HG02623 (cell line): Measurements from ENCODE around the gene SMIM14.
"Not testable (repeated sequence)": the region's sequence is repeated elsewhere in the genome, so short reads cannot be mapped to it uniquely, and the experiment has no call there.

ENCODE experiments used
- ATAC-seq: cut with Tn5 transposase; IDR thresholded peaks from one replicate; pipeline ENCODE4 v1.9.1; 2021; ENCODE audit warnings: moderate library complexity; ENCODE audit not compliant: unreplicated experiment

SMIM14 gene

DNA sequence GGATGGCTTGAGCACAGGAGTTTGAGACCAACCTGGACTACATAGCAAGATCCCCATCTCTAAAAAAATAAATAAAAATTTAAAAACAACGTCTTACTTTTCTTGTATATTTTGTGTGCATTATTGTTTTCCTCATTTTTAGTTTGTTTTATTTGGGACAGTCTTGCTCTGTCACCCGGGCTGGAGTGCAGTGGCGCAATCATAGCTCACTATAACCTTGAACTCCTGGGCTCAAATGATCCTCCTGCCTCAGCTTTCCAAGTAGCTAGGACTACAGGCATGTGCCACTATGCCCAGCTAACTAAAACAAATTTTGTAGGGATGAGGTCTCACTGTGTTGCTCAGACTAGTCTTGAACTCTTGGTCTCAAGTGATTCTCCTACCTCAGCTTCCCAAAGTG, 9.5 kb upstream of the SMIM14 start:
- ATAC-seq, result no peak

DNA sequence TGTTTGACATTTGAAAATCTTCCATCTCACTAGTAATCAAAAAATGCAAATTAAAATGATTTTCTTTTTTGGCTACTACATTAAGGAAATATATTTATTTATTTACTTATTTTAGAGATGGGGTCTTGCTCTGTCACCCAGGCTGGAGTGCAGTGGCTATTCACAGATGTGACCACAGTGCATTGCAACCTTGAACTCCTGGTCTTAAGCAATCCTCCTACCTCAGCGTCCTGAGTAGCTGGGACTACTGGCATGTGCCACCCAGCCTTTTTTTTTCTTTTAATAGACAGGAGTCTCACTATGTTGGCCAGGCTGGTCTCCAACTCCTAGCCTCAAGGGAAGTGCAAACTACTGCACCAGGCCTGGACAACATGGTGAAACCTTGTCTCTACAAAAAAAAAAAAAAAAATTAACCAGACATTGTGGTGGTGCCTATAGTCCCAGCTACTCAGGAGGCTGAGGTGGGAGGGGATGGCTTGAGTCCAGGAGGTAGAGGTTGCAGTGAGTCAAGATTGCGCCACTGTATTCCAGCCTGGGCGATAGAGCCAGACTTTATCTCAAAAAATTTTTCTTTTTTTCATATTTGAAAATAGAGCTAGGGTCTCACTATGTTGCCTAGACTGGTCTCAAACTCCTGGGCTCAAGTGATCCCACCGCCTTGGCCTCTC, 4.4 kb upstream of the SMIM14 start:
- ATAC-seq, result no peak

DNA sequence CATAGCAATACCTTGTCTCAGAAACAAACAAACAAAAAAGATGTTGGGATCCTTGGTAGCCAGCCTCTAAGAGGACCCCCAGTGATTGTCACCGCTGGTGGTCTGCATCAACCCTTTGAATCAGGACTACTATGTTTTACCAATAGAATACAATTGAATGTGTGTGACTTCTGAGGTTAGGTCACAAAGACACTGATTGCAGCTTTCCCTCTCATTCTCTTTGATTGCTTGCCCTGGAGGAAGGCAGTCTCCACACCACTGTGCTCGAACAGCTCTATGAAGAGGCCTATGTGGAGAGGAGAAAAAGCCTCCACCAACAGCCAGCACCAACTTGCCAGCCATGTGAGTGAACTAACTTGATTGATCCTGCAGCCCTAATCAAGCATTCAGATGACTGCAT, 2.8 kb upstream of the SMIM14 start:
- ATAC-seq, result no peak

DNA sequence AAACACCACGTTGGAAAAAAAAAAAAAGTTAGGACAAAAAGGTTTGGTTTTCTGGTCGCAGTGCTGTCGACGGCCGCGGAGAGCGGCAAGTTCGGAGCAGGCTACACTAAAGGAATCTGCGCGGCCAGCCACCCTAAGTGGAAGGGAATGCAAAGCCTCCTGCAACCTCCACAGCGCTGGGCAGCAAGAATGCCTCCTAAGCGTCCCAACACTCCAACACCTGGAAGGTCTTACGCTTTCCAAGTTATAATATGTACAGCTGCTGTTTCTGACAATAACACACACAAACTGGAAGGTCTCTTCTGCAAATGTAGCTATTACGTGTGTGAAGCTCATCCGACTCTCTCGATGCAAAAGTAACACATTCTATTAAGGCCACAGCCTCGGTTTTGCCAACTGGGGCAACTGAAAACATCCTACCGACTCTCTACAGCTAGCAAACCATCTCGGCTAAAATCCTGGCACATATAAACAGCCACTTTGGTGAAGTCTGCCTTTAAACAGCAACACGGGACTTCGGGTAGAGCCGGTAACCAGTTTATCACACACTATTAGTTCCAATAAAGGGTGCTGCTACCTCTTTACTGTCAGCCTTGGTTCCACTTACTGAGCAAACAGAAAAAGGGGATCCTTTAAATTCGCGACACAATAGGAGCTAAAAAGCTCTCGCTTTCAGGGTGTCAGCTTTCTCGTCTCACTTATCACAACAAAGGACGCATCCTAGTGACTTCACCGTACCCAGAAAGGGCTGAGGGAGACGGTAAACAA, 895 bp downstream of the SMIM14 start:
- peak; percentile 4 for ATAC-seq

DNA sequence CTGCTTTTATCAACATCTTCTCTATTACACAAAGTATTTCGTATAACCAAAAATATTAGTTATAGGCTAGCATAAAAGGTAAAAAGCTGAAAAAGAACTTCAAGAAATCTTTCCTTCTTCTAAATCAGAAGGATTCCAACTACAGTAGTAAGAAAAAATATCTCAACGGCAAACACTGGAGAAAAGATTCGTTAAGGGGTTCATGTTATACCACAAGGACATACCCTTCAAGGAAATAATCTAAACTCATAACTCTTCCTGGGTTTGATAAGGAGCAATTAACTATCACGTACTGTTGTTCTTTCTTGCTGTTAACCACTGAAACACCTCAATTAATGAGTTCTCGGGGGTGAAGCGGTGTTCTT, 1.5 kb downstream of the SMIM14 start:
- ATAC-seq, result no peak

DNA sequence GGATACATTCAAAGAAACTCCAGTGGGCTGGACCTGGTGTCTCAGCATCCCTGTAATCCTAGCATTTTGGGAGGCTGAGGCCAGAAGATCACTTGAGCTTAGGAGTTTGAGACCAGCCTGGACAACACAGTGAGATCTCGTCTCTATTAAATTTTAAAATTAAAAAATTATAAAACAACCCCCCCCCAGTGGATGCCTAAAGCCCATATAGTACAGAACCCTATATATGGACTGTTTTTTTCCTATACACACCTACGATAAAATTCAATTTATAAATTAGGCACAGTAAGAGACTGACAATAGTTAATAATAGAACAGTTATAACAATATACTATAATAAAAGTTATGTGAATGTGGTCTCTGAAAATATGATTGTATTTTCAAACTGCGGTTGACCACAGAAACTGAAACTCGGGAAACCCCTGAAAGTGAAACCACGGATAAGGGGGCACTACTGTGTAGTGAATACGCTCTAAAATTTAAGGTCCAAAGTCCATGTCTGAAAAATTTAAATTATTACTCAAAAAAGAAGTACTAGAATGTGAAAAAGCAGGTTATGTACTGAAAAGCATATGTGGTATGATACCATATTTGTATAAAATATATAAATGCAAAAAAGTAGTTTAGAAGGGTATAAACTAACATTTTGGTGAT, 2.0 kb downstream of the SMIM14 start:
- no peak for ATAC-seq

DNA sequence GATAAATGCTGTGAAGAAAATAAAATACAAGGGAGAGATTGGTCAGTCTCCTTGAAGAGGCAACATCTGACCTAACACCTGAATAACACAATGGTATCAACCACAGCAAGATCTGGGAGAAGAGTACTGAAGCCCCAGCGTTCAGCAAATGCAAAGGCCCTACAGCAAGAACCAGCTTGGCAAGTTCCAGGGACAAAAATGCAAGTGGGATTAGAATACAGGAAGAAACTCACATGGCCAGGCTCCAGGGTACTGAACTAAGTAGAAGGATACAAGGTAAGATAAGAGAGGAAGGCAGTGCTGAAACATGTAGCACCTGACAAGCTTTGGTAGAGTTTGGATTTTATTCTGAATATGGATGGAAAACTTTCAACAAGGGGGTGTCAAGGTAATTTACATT, 3.6 kb downstream of the SMIM14 start:
- ATAC-seq, result no peak

DNA sequence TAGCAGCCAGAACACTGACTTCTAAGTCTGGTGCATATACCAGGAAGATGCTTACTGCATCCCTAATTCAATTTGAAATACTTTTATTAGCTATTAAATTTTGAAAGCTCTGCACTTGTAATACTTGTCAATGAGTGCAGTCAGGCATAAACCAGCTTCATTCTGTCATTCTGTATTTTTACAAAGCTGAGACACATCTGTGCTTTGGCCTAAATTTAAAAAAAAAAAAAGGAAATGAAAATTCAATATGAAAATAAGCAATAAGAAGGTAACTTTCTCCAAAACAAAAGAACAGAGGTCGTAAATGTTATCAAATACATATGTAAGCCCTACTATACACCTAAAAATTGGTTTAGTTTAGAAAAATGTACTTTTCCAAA, 7.0 kb downstream of the SMIM14 start:
- peak; percentile 57 for ATAC-seq

DNA sequence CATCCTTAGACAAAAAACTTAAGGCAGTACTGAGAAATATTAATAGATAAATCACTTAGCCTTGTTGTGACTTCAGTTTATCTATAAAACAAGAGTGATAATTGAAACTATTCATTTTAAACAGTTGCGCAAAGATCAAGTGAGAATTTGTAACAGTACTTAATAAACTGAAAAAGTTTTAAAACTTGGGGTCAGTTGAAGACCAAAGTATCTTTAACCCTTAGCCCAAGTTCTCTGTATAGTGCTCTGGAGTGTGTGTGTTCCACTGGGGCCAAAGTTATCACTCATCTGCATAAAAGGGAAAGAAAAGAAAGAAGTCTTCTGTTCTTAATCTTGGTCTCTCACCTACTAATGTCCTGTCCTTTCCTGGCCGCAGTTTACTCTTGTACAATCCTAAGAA, 11.3 kb downstream of the SMIM14 start:
- no peak for ATAC-seq

DNA sequence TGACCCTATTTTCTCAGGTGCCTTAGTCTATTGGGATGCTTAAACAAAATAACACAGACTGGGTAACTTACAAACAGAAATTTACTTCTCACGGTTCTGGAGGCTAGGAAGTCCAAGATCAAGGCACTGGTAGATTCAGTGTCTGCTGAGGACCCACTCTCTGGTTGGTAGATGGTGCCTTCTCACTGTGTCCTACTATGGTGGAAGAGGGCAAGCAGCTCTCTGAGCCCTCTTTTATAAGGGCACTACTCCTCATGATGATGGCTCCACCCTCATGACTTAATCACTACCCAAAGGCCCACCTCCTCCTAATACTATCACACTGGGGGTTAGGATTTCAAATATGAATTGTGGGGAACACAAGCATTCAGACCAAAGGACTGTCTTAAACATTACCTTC, 11.8 kb downstream of the SMIM14 start:
- no peak for ATAC-seq

DNA sequence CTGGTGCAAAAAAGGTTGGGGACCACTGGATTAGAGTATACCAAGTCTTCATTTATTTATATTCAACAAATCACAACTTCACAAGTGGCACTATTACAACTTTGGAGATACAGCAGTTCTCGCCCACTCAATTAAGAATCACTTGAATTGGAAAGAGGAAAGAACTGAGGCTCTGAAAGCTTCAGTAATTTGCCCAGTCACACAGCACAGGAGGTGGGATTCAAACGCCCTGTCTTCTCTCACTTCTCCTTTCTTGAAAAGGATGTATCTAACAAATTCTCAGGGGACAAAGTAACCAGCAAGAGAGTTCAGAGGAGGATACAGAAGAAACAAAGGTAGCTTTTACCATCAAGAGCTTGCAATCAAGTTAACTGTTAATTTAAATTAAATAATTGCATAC, 12.4 kb downstream of the SMIM14 start:
- peak; percentile 77 for ATAC-seq

DNA sequence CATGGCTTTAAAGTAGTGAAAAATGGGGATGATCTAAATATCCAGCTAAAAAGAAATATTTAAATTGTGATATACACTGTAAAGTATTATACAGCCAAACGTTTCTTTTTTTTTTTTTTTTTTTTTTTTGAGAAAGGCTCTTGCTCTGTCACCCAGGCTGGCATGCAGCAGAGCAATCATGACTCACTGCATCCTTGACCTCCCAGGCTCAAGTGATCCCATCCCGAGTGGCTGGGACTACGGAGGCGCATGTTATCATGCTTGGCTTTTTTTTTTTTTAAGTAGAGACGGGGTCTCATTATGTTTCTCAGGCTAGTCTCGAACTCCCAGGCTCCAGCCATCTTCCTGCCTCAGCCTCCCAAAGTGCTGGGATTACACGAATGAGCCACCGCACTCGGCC, 17.1 kb downstream of the SMIM14 start:
- no peak for ATAC-seq

DNA sequence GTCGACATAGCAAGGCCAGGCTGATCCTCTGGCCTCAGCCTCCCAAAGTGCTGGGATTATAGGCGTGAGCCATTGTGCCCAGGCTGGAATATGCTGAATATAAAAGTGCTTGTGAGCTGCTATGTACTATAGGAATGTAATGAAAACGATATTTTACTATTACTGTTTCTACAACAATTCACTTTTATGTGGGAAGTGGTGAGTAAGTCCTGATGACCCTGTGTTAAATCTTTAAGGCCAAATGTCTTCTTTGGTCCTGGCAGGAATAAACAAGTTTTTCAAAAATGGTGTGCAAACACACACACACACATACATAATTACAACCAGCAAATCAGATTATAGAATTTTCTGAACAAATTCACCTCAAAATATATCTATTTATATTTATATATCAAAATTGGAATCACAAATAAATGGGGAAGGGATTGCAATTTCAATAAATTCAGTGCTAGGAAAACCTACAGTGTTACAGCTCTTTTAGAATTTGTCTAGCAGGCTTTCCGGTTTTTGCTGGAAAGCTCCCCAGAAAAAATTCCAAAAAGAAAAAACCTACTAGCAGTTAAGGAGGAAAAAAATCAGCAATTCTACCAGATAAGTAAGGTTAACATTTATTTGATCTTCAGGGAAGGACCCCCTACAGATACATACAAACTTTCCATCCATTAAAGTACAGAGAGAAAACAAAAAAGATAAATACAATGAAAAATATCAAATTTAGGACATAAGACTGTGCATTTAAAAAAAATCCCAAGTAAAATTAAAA, 17.9 kb downstream of the SMIM14 start:
- ATAC-seq, result no peak

DNA sequence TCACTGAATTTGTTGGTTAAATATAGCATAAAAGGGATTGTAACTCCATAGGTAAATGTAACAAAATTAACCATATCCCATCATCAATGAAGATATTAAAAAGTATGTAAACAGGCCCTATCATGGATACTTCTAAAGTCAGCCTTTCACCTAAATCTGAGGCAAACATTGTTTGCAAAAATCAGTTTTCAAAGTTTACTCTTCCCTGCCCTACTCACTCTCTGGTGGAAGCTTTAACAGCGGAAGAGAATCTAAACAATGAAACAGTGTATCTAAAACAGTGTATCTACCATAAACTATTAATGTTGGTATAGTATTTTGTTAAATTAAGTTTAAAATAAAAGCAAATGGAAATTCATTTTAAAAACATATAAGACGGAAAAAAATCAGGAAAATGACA, 21.1 kb downstream of the SMIM14 start:
- no peak for ATAC-seq

DNA sequence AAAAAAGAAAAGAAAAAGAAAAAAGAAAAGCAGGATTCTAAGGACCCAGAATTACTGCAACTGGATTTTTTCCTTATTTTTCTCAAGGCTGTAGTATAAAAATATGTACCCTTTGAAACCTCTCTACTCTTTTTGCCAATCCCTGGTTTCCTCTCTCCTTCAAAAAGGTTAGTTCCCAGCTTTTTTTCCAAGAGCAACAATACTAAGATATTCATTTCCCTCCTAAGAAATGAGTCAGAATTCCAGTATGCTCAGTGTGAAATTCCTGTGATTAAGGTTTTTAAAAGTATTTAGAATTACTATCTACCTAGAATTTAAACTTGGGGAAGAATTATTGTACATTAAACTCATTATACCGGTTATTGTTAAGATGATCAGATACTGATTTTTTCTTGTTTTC, 22.0 kb downstream of the SMIM14 start:
- ATAC-seq, result no peak

DNA sequence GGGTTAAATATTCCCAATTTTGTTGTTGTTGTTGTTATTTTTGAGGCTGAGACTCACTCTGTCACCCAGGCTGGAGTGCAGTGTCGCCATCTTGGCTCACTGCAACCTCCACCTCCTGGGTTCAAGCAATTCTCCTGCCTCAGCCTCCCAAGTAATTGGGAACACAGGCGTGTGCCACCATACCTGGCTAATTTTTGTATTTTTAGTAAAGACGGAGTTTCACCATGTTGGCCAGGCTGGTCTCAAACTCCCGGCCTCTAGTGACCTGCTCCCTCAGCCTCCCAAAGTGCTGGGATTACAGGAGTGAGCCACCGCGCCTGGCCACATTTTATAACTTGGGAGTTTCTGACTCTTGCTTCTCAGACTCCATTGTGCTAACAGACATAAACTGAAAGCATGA, 22.6 kb downstream of the SMIM14 start:
- not testable (repeated sequence) for ATAC-seq

DNA sequence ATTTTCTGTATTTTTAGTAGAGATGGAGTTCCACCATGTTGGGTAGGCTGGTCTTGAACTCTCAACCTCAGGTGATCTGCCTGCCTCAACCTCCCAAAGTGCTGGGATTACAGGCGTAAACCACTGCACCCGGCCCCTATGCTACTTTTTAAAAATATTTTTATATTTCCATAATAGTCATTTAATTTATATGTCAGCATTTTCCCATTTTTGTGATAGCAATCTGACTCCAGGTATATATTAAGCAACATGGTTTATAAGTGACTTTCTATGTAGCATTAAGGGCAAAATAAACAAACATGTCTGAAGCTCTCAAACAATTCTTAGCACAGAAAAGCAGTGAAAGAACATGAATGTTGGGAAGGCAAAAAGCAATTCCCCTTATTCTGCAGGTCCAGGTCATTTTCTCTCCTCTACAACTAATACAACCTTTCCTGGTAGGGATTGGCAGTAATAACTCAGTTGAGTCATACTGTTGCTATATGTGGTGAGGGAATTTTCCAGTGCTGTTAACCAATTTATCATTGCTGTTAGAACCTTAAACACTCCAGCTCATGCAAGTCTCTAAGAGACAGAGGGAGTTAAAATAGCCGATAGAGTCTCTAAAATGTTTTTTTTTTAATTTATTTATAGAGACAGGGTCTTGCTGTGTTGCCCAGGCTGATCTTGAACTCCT, 24.0 kb downstream of the SMIM14 start:
- no peak for ATAC-seq

DNA sequence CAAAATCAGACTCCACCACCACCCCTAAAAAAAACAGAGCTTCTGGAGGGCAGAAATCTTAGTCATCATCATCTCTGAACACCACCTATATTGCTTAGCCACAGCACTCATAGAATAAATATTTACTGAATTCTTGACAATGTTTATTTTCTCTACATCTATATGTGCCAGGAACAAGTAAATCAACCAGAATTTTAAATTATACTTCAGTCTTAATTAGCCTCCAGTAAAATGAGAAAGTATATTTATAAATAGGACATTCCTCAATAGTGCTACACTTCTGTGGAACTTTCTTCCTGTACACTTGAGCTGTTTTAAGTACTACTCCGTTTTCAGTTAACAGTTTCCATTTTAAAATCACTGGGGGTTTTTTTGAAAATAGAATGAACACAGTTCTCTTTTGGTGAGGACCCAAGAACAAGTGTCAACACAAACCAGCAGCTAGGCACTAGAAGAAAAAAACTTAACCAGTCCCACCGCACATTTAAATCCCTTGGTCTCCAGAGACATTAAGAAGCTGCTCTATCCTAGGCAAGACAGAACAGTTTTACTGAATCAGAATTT, 25.5 kb downstream of the SMIM14 start:
- no peak for ATAC-seq

DNA sequence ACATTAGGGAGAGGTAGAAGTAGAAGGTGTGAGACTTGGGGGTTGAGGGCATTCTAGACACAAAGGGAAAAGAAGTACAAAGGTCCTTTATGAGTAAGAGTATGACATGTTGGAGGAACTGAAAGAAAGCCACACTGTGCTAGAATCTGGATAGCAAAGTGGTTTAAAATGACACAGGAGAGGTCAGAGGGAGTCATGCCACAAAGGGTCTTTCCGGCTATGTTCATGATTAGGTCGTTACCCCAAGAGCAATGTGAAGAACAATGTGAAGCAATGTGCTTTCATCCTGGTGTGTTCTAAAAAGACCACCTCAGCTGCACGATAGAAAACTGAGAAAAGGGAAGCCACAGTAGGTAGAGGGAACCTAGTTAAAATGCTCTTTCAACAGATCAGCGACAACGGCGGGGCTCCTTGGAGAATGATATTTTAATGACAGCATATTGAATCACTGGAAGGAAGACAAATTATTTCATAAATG, 29.2 kb downstream of the SMIM14 start:
- peak; percentile 90 for ATAC-seq

DNA sequence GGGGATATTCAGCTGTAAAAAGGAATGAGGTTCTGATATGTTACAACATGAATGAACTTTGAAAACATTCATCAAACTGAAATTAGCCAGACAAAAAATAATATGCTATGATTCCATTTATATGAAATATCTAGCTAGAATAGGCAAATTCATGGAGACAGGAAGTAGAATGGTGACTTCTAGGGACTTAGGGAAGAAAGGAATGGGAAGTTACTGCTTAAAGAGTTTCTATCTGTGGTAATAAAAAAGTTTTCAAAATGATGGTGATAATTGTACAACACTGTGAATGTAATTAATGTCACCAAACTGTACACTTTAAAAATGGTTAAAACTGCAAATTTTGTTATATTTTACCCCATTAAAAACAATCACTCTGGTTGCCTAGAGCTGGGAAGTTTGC, 30.2 kb downstream of the SMIM14 start:
- no peak for ATAC-seq

DNA sequence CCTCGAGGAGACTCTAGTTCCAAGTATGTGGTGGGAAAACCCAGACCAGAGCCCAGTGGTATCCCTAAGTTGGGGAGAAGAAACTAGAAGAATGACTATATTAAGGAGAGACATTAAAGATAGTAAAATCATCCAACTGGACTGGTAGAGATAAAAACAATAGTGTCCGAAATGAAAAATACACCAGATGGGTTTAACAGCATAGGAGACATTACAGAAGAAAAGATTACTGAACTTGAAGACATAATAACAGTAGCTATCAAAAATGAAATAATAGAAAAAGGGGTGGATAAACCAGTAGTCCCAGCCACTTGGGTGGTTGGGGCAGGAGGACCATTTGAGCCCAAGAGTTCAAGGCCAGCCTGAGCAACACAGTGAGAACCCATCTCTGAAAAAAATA, 31.9 kb downstream of the SMIM14 start:
- ATAC-seq, result no peak
